GM12872 (cell line): ENCODE data around the gene ACVR1.

ENCODE experiments used
- CTCF ChIP-seq: IDR thresholded peaks from 3 replicates; pipeline ENCODE4 v1.5.1; 2011; ENCODE audit warnings: low read depth, mild to moderate bottlenecking, low read length, moderate library complexity; ENCODE audit not compliant: insufficient read depth

ACVR1 gene

GRCh38 chr2:157875641-157876065 lies 477 bp downstream of the ACVR1 start:
- no peak for TF ChIP-seq CTCF

DNA sequence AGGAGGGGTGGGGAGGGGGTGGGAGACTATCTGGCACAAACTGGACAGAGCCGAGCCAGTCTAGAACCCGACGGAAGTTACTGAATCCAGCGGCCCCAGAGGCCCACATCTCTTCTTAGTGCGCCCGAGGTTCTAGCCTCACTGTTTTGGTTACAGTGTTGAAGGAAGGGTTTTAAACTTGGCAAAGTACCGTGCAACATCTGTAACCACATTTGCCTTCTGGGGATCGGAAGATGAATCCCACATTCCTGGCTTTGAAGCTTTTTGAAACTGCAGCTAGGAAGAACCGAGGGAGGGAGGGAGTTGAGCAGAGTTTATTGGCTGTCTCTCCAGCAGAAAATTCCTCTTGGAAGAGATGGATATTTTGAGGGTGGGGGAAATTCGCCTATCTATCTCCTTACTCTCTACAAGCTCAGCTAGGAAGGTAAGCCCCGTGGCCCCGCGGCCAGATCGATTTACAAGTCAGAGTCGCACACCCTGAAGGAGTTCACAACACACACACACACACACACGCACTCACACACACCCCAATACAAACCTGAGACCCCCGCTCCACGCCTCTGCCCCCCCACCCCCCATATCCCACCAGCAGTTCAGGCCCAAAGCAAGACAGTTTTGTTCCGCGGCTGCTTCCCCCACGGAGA lies 1.0 kb downstream of the ACVR1 start:
- TF ChIP-seq CTCF = no peak

DNA sequence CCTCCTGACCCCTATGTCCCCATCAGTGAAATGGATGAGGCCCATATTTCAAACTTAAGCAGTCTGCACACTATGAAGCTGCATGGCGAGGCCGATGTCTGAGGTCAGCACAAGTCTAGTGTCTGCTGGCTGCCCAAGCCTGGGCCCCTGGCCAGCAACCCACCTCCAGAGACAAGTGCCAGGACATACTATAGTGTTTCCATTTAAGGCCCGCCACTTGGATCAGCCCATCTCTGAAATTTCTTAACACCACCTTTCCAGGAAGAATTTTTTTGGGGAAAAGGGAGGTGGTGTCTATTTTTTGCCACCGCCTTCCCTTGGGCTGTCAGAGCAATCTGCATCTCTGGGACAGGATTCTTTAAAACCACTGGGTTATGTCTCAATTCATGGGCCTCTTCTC lies 1.8 kb downstream of the ACVR1 start:
- TF ChIP-seq CTCF = no peak

GRCh38 chr2:157872791-157873190 lies 3.3 kb downstream of the ACVR1 start:
- no peak for TF ChIP-seq CTCF

GRCh38 chr2:157871415-157871814 lies 4.7 kb downstream of the ACVR1 start:
- no peak for TF ChIP-seq CTCF

DNA sequence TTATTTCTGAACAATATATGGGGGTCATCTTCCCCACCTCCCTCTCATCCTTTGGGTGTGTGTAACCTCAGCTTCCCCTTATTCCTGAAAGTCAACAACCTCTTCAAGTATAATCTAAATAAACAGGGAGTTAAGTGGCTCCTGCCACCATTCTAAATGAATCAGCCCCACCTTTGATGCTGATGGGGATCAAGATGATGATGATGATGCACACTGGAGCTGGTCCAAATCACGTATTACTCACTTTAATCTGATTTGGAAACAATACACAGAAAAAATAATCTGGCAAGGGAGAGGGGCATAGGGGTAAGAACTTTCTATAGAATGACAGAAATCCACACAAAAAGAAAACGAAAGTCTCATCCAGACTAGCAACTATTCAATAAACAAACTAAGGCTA lies 7.1 kb downstream of the ACVR1 start:
- TF ChIP-seq CTCF = no peak

DNA sequence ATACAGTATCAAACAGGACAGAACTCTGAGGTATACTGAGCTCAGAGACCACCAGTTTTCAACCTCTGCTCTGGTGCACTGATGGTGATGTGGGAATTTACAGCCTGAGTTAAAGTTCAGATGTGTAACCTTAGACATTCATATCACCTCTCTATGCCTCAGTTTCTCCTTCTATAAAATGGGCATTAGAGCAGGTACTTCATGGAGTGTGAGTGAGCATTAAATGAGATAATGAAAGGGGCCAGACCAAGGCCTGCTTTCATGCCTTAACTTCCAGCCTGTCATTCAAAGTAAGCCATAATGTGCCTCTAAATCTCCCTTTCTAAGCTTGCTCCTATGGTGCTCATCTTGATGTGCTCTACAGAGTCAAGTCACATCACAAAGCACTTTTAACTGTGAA lies 8.4 kb downstream of the ACVR1 start:
- TF ChIP-seq CTCF = no peak
